NB4 (cell line): ENCODE measurements around the gene KIRREL1.

ENCODE experiments used
- MAX ChIP-seq: IDR thresholded peaks from 2 replicates; pipeline ENCODE4 v1.6.1; 2011; ENCODE audit warnings: low read depth, low read length
- MYC ChIP-seq: IDR thresholded peaks from 2 replicates; pipeline ENCODE4 v1.6.1; 2011; ENCODE audit warnings: low read depth, low read length
- POLR2A ChIP-seq: IDR thresholded peaks from 2 replicates; pipeline ENCODE4 v1.6.1; 2011; ENCODE audit warnings: mild to moderate bottlenecking; ENCODE audit not compliant: insufficient read length; ENCODE audit errors: extremely low read depth
- TF ChIP-seq, protein P1 (sequence below): IDR thresholded peaks from one replicate; pipeline ENCODE4 v1.5.1; 2012; ENCODE audit warnings: low read depth, low read length

DNA sequence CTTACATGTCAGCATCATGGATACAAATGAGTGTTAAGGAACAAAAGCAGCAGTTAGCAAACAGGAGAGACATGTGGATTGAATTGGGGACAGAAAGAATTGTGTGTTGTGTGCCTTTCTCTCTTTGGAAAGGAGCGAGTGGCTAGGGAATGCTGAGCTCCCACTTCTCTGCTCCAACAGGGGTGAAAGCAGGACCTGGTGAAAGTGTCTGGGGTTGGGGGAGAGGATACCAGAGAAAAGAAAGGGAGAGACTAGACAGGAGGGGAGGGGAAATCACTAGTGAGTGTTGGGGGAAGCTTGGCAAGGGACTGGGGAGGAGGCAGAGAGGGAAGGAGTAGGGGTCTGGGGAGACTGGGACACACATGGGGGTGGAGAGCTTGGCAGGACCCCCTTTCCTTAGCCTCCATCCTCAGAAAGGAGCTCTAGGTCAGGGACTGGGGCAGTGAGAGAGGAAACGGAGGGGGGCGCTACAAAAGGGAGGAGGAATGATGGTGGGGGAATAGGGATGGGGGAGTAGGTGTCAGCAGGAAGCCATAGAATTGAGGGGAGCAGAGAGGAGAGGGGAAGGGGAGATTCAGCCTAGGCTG lies 2.2 kb downstream of the KIRREL1 start:
- TF ChIP-seq, protein P1, sequence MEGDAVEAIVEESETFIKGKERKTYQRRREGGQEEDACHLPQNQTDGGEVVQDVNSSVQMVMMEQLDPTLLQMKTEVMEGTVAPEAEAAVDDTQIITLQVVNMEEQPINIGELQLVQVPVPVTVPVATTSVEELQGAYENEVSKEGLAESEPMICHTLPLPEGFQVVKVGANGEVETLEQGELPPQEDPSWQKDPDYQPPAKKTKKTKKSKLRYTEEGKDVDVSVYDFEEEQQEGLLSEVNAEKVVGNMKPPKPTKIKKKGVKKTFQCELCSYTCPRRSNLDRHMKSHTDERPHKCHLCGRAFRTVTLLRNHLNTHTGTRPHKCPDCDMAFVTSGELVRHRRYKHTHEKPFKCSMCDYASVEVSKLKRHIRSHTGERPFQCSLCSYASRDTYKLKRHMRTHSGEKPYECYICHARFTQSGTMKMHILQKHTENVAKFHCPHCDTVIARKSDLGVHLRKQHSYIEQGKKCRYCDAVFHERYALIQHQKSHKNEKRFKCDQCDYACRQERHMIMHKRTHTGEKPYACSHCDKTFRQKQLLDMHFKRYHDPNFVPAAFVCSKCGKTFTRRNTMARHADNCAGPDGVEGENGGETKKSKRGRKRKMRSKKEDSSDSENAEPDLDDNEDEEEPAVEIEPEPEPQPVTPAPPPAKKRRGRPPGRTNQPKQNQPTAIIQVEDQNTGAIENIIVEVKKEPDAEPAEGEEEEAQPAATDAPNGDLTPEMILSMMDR: no peak
- no peak for TF ChIP-seq POLR2A
- TF ChIP-seq MYC: no peak
- no peak for TF ChIP-seq MAX
